Activated B cell treated with CpG ODN at 0.5 μM for 24 hours (primary cell): ENCODE data around the gene HORMAD2. TPM values are rescaled to one million over a fixed set of nuclear protein-coding genes. Genes with fewer than 3 reads are reported as not detected.

Experiments used
- ATAC-seq: fragments of 200-7000 bp; cut with Tn5 transposase; one replicate; pipeline ENCODE4 v1.10.0; 2021; ENCODE audit warnings: low read depth, mild to moderate bottlenecking, moderate library complexity
- CTCF ChIA-PET: fragments of 350-600 bp; sonication (Branson Sonifier 250); formaldehyde crosslinking; loops from one replicate; lab custom pipeline; 2021; ENCODE audit warnings: antibody characterized with exemption; lab: Charles Lee
- POLR2A ChIA-PET: fragments of 350-600 bp; sonication (Branson Sonifier 250); formaldehyde crosslinking; loops from one replicate; lab custom pipeline; 2021; ENCODE audit warnings: antibody characterized with exemption; lab: Charles Lee
- DNase-seq: peaks from one replicate; pipeline ENCODE4 v3.0.0; 2022
- H3K27ac Mint-ChIP-seq: one replicate; pipeline ENCODE4 v1.8.0; 2020; ENCODE audit warnings: mixed read lengths
- H3K27me3 Mint-ChIP-seq: one replicate; pipeline ENCODE4 v1.8.0; 2021; ENCODE audit warnings: mixed read lengths
- H3K36me3 Mint-ChIP-seq: one replicate; pipeline ENCODE4 v1.8.0; 2021; ENCODE audit warnings: low read depth, mixed read lengths
- H3K4me1 Mint-ChIP-seq: one replicate; pipeline ENCODE4 v1.8.0; 2021; ENCODE audit warnings: mixed read lengths
- H3K4me3 Mint-ChIP-seq: one replicate; pipeline ENCODE4 v1.8.0; 2020; ENCODE audit warnings: mild to moderate bottlenecking, mixed read lengths
- H3K9me3 Mint-ChIP-seq: one replicate; pipeline ENCODE4 v1.8.0; 2020; ENCODE audit warnings: mixed read lengths
- CTCF ChIP-seq: fragments of 200-600 bp; IDR thresholded peaks from one replicate; pipeline ENCODE4 v1.8.0; 2022; ENCODE audit warnings: antibody characterized with exemption, mild to moderate bottlenecking
- intact Hi-C: fragments of 100-400 bp; cut with micrococcal nuclease; formaldehyde crosslinking; loops from one replicate; pipeline ENCODE4 v1.15.1; 2024
- total RNA-seq: library from RNA; stranded (reverse); gene quantifications from 2 replicates; pipeline ENCODE4 v1.2.3, GENCODE V29; 2022

The HORMAD2 gene
- total RNA-seq, 1 donor from 2014 or later, result not detected

- POLR2A ChIA-PET, result no interaction called here
- Mint-ChIP-seq H3K36me3 (no peaks in the 10 kb centered on the region), H3K27ac (no peak overlapping the region), H3K4me1 (no peaks in the 10 kb centered on the region), H3K27me3 (peaks cover 23% of the 10 kb centered on the region), H3K9me3 (no peaks in the 10 kb centered on the region), H3K4me3 (no peak overlapping the region)
- intact Hi-C loops, result no loop called here
- ATAC-seq, result no peak
- DNase-seq, result no peak
- TF ChIP-seq CTCF, result no peak
- CTCF ChIA-PET, result no interaction called here
Observed at GRCh38 chr22:30182815-30183214, 102.6 kb downstream of the HORMAD2 start.

GRCh38 chr22:30183271-30183670, 103.0 kb downstream of the HORMAD2 start:
- H3K36me3 Mint-ChIP-seq, result no peaks in the 10 kb centered on the region
- DNase-seq, result no peak
- ATAC-seq, result no peak
- no peak for TF ChIP-seq CTCF
- intact Hi-C loops, result no loop called here
- POLR2A ChIA-PET, result no interaction called here
- H3K27me3 Mint-ChIP-seq, result peaks cover 23% of the 10 kb centered on the region
- no peaks in the 10 kb centered on the region for H3K9me3 Mint-ChIP-seq
- H3K4me3 Mint-ChIP-seq, result no peak overlapping the region
- no peak overlapping the region for H3K27ac Mint-ChIP-seq
- CTCF ChIA-PET, result no interaction called here
- H3K4me1 Mint-ChIP-seq, result no peaks in the 10 kb centered on the region

GRCh38 chr22:30183861-30184278, 103.6 kb downstream of the HORMAD2 start:
- POLR2A ChIA-PET, result no interaction called here
- no peak for ATAC-seq
- no peaks in the 10 kb centered on the region for H3K4me1 Mint-ChIP-seq
- H3K36me3 Mint-ChIP-seq, result no peaks in the 10 kb centered on the region
- H3K9me3 Mint-ChIP-seq, result no peaks in the 10 kb centered on the region
- DNase-seq, result no peak
- no peak overlapping the region for H3K4me3 Mint-ChIP-seq
- intact Hi-C loops, result no loop called here
- CTCF ChIA-PET, result no interaction called here
- no peak overlapping the region for H3K27ac Mint-ChIP-seq
- H3K27me3 Mint-ChIP-seq, result peaks cover 23% of the 10 kb centered on the region
- no peak for TF ChIP-seq CTCF

- Mint-ChIP-seq H3K27ac (no peak overlapping the region), H3K36me3 (no peaks in the 10 kb centered on the region), H3K4me1 (no peaks in the 10 kb centered on the region), H3K9me3 (no peaks in the 10 kb centered on the region), H3K27me3 (peaks cover 27% of the 10 kb centered on the region), H3K4me3 (no peak overlapping the region)
- POLR2A ChIA-PET, result no interaction called here
- no peak for TF ChIP-seq CTCF
- DNase-seq (no peak), ATAC-seq (no peak)
- intact Hi-C loops, result no loop called here
- CTCF ChIA-PET, result no interaction called here
Observed at GRCh38 chr22:30185129-30185528, 104.9 kb downstream of the HORMAD2 start.

- ChIA-PET CTCF (no interaction called here), POLR2A (no interaction called here)
- Mint-ChIP-seq H3K4me3 (no peak overlapping the region), H3K4me1 (no peaks in the 10 kb centered on the region), H3K9me3 (no peaks in the 10 kb centered on the region), H3K36me3 (no peaks in the 10 kb centered on the region), H3K27ac (no peak overlapping the region), H3K27me3 (peaks cover 27% of the 10 kb centered on the region)
- ATAC-seq (no peak), DNase-seq (no peak)
- intact Hi-C loops, result no loop called here
- no peak for TF ChIP-seq CTCF
Observed at GRCh38 chr22:30185549-30185948, 105.3 kb downstream of the HORMAD2 start.
